Dendritic cell treated with granulocyte-macrophage colony-stimulating factor and Interleukin-4, amounts not matched to agents 40 ng/mL and 50 ng/mL, for 4 days (primary cell): ENCODE results near the gene TMPRSS13.
"Not testable (repeated sequence)": the region's sequence is repeated elsewhere in the genome, so short reads cannot be mapped to it uniquely, and the experiment has no call there.

Experiments
- H3K27ac Mint-ChIP-seq: one replicate; pipeline ENCODE4 v1.8.0; 2022; ENCODE audit warnings: mild to moderate bottlenecking, mixed read lengths
- H3K27me3 Mint-ChIP-seq: one replicate; pipeline ENCODE4 v1.8.0; 2022; ENCODE audit warnings: mild to moderate bottlenecking, mixed read lengths
- H3K36me3 Mint-ChIP-seq: one replicate; pipeline ENCODE4 v1.8.0; 2022; ENCODE audit warnings: low read depth, mixed read lengths
- H3K4me1 Mint-ChIP-seq: one replicate; pipeline ENCODE4 v1.8.0; 2022; ENCODE audit warnings: low read depth, mixed read lengths
- H3K4me3 Mint-ChIP-seq: one replicate; pipeline ENCODE4 v1.8.0; 2022; ENCODE audit warnings: mild to moderate bottlenecking, moderate library complexity, mixed read lengths
- H3K9me3 Mint-ChIP-seq: one replicate; pipeline ENCODE4 v1.8.0; 2022; ENCODE audit warnings: mixed read lengths
- intact Hi-C: fragments of 100-400 bp; cut with micrococcal nuclease; formaldehyde crosslinking; loops from one replicate; pipeline ENCODE4 v1.15.0; 2022

Gene TMPRSS13

GRCh38 chr11:117930668-117931330, 1.6 kb upstream of the TMPRSS13 start:
- intact Hi-C loops = no loop called here
- H3K9me3 Mint-ChIP-seq = no peaks in the 10 kb centered on the region
- no peaks in the 10 kb centered on the region for H3K36me3 Mint-ChIP-seq
- H3K4me1 Mint-ChIP-seq = peaks cover 71% of the 10 kb centered on the region
- no peak overlapping the region for H3K27ac Mint-ChIP-seq
- H3K4me3 Mint-ChIP-seq = peak overlapping the region; percentile 28
- H3K27me3 Mint-ChIP-seq = peaks cover 21% of the 10 kb centered on the region

- Mint-ChIP-seq H3K36me3 (no peaks in the 10 kb centered on the region), H3K27ac (no peak overlapping the region), H3K4me3 (no peak overlapping the region), H3K4me1 (peaks cover 68% of the 10 kb centered on the region), H3K27me3 (peaks cover 21% of the 10 kb centered on the region), H3K9me3 (no peaks in the 10 kb centered on the region)
- intact Hi-C loops = no loop called here
These were observed 841 bp upstream of the TMPRSS13 start for GRCh38 chr11:117929916-117930570.

GRCh38 chr11:117928446-117929141, 608 bp downstream of the TMPRSS13 start:
- Mint-ChIP-seq H3K9me3 (no peaks in the 10 kb centered on the region), H3K27ac (peak overlapping the region; percentile 58)

GRCh38 chr11:117927926-117928325, 1.3 kb downstream of the TMPRSS13 start:
- Mint-ChIP-seq H3K36me3 (no peaks in the 10 kb centered on the region), H3K27ac (peak overlapping the region; percentile 58), H3K9me3 (no peaks in the 10 kb centered on the region), H3K4me1 (peaks cover 48% of the 10 kb centered on the region), H3K4me3 (no peak overlapping the region), H3K27me3 (peaks cover 21% of the 10 kb centered on the region)
- intact Hi-C loops = no loop called here

More at GRCh38 chr11:117928446-117929141, 608 bp downstream of the TMPRSS13 start:
- Mint-ChIP-seq H3K27me3 (peaks cover 21% of the 10 kb centered on the region), H3K36me3 (no peaks in the 10 kb centered on the region), H3K4me1 (peaks cover 54% of the 10 kb centered on the region), H3K4me3 (no peak overlapping the region)
- intact Hi-C loops = no loop called here

GRCh38 chr11:117926166-117926565, 3.0 kb downstream of the TMPRSS13 start:
- H3K4me3 Mint-ChIP-seq, intact Hi-C loops, H3K9me3 Mint-ChIP-seq, H3K27ac Mint-ChIP-seq, H3K36me3 Mint-ChIP-seq: not testable (repeated sequence)
- peaks cover 30% of the 10 kb centered on the region for H3K4me1 Mint-ChIP-seq
- peaks cover 25% of the 10 kb centered on the region for H3K27me3 Mint-ChIP-seq

DNA sequence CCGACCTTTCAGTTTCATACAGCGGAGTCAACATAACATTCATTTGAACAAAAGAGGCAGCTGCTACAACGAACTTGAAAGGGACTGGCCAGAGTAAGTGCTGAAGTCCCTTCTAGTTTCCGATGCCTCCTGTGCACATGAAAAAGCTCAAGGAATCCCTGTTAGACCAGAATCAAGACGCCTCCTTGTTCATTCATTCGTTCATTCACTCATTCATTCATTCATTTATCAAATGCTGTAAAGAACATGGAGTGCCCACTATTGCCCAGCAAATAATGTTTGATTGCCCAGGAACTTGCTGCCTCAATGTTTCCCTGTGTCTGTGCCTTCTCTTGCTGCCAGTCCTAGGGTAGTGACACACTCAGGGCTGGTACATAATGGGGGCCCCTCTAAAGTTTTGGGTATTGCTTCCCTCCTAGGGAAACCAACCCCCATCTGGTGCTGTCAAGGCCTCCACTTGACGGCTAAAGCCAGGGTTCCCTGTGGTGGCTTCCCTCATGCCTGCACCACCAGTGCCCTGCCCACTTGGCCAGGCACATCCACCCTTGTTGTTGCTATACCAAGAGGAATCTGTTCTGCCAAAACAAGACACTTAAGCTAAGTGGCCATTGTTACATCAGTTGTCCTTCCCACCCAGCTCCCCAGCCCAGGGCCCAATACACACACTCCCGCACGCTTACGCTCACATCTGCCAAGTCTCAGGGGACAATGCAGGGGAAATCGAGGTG, 3.8 kb downstream of the TMPRSS13 start:
- Mint-ChIP-seq H3K9me3 (no peaks in the 10 kb centered on the region), H3K4me3 (no peak overlapping the region), H3K36me3 (no peaks in the 10 kb centered on the region), H3K27ac (no peak overlapping the region), H3K4me1 (peaks cover 22% of the 10 kb centered on the region), H3K27me3 (peaks cover 21% of the 10 kb centered on the region)
- intact Hi-C loops = no loop called here

- H3K27me3 Mint-ChIP-seq = peaks cover 20% of the 10 kb centered on the region
- H3K36me3 Mint-ChIP-seq = no peaks in the 10 kb centered on the region
- peak overlapping the region; percentile 6 for H3K27ac Mint-ChIP-seq
- H3K4me3 Mint-ChIP-seq = no peak overlapping the region
- H3K9me3 Mint-ChIP-seq = no peaks in the 10 kb centered on the region
- intact Hi-C loops = no loop called here
- H3K4me1 Mint-ChIP-seq = peaks cover 17% of the 10 kb centered on the region
These were observed 4.5 kb downstream of the TMPRSS13 start for GRCh38 chr11:117924631-117925170.

GRCh38 chr11:117923773-117924172, 5.4 kb downstream of the TMPRSS13 start:
- H3K27ac Mint-ChIP-seq = no peak overlapping the region
- no peak overlapping the region for H3K4me3 Mint-ChIP-seq
- H3K27me3 Mint-ChIP-seq = peaks cover 16% of the 10 kb centered on the region
- intact Hi-C loops = no loop called here
- peaks cover 19% of the 10 kb centered on the region for H3K4me1 Mint-ChIP-seq
- no peaks in the 10 kb centered on the region for H3K36me3 Mint-ChIP-seq
- no peaks in the 10 kb centered on the region for H3K9me3 Mint-ChIP-seq

GRCh38 chr11:117923275-117923674, 5.9 kb downstream of the TMPRSS13 start:
- no peaks in the 10 kb centered on the region for H3K9me3 Mint-ChIP-seq
- H3K4me1 Mint-ChIP-seq = peaks cover 14% of the 10 kb centered on the region
- intact Hi-C loops = no loop called here
- H3K27ac Mint-ChIP-seq = no peak overlapping the region
- H3K36me3 Mint-ChIP-seq = no peaks in the 10 kb centered on the region
- peaks cover 16% of the 10 kb centered on the region for H3K27me3 Mint-ChIP-seq
- no peak overlapping the region for H3K4me3 Mint-ChIP-seq

GRCh38 chr11:117921893-117922292, 7.3 kb downstream of the TMPRSS13 start:
- peaks cover 9% of the 10 kb centered on the region for H3K4me1 Mint-ChIP-seq
- peaks cover 13% of the 10 kb centered on the region for H3K27me3 Mint-ChIP-seq
- no peaks in the 10 kb centered on the region for H3K36me3 Mint-ChIP-seq
- no peaks in the 10 kb centered on the region for H3K9me3 Mint-ChIP-seq
- no peak overlapping the region for H3K4me3 Mint-ChIP-seq
- peak overlapping the region; percentile 57 for H3K27ac Mint-ChIP-seq
- intact Hi-C loops = no loop called here

DNA sequence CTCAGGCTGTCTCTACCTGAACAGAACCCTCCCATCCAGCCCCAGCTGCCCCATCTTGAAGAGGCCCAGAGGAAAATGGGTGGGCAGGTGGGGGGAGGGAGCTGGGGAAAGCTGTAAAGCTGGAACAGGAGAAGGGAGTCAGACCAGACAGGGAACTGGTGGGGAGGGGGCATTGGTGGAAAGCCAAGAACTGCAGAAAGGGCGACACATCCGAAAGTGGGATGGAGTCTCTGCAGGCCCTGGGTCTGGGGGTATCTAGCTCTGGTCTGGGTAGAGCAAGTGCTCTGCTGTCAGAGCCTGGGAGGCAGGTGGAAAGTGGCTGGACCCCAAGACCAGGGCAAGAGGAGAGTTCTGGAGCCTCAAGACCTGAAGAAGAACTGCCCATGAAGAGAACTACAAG, 7.7 kb downstream of the TMPRSS13 start:
- Mint-ChIP-seq H3K9me3 (no peaks in the 10 kb centered on the region), H3K4me1 (peaks cover 9% of the 10 kb centered on the region), H3K36me3 (no peaks in the 10 kb centered on the region), H3K4me3 (no peak overlapping the region), H3K27ac (peak overlapping the region; percentile 57), H3K27me3 (peaks cover 13% of the 10 kb centered on the region)
- intact Hi-C loops = no loop called here

DNA sequence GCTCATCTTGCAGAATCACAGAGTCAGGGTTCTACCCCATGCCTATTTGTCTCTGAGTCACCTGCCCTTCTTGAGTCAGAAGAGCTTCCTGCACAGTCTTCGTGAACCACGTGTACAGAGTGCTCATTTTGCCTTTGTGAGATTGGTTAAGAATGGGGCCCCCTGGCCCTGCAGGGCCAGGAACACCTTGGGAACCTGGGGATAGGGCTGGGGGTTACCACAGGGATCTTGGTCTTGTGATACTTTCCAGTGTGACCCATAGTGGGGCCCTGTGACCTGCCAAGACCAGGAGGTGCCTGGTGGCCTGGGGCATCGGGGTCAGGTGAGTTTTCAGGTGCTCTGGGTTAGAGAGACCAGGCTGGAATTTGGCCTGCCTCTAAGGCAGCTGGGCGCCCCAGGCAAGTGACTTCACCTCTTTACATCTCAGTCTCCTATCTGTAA, 9.4 kb downstream of the TMPRSS13 start:
- Mint-ChIP-seq H3K27me3 (peaks cover 22% of the 10 kb centered on the region), H3K27ac (no peak overlapping the region), H3K4me1 (peaks cover 15% of the 10 kb centered on the region), H3K4me3 (no peak overlapping the region), H3K36me3 (no peaks in the 10 kb centered on the region), H3K9me3 (no peaks in the 10 kb centered on the region)
- intact Hi-C loops = no loop called here

GRCh38 chr11:117919341-117919740, 9.9 kb downstream of the TMPRSS13 start:
- Mint-ChIP-seq H3K27ac (no peak overlapping the region), H3K4me3 (no peak overlapping the region)

More at GRCh38 chr11:117919341-117919740, 9.9 kb downstream of the TMPRSS13 start:
- intact Hi-C loops = no loop called here
- no peaks in the 10 kb centered on the region for H3K36me3 Mint-ChIP-seq
- H3K27me3 Mint-ChIP-seq = peaks cover 25% of the 10 kb centered on the region
- H3K9me3 Mint-ChIP-seq = no peaks in the 10 kb centered on the region
- peaks cover 15% of the 10 kb centered on the region for H3K4me1 Mint-ChIP-seq
